GM12801 (cell line): ENCODE data around the gene OR5C1.

Experiments
- TF ChIP-seq, protein P1 (sequence below): IDR thresholded peaks from one replicate; pipeline ENCODE4 v1.5.1; 2011; ENCODE audit warnings: control low read depth; ENCODE audit not compliant: insufficient read length; ENCODE audit errors: extremely low read depth

OR5C1 gene

GRCh38 chr9:122815544-122815943 is 26.8 kb downstream of the OR5C1 start:
- TF ChIP-seq, protein P1, sequence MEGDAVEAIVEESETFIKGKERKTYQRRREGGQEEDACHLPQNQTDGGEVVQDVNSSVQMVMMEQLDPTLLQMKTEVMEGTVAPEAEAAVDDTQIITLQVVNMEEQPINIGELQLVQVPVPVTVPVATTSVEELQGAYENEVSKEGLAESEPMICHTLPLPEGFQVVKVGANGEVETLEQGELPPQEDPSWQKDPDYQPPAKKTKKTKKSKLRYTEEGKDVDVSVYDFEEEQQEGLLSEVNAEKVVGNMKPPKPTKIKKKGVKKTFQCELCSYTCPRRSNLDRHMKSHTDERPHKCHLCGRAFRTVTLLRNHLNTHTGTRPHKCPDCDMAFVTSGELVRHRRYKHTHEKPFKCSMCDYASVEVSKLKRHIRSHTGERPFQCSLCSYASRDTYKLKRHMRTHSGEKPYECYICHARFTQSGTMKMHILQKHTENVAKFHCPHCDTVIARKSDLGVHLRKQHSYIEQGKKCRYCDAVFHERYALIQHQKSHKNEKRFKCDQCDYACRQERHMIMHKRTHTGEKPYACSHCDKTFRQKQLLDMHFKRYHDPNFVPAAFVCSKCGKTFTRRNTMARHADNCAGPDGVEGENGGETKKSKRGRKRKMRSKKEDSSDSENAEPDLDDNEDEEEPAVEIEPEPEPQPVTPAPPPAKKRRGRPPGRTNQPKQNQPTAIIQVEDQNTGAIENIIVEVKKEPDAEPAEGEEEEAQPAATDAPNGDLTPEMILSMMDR = no peak

DNA sequence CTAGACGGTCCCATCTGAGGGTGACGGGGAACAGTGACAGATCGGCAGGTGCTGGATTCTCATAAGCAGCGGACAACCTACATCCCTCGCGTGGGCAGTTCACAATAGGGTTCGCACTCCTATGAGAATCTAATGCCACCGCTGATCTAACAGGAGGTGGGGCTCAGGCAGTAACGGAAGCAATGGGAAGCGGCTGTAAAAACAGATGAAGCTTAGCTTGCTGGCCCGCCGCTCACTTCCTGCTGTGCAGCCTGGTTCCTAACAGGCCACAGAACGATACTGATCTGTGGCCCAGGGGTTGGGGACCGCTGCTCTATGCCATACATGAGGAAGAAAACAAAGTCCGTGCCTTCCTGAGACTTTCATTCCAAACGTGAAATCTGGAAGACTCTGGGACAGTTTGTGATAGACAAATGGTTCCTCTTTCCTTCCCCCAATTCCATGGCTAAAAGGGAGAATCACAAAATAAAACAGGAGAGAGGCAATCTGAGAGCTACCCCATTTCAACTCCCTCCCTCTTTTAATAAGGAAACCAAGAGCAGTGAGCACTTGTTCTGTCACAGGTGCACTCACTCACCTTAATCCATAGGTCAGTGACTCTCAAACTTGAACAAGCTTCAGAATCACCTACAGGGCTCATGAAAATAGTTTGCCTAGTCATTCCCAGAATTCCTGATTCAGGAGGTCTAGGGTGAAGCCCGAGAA is 27.6 kb downstream of the OR5C1 start:
- TF ChIP-seq, protein P1 = no peak

- TF ChIP-seq, protein P1 = no peak
These were observed 30.6 kb downstream of the OR5C1 start for GRCh38 chr9:122819326-122819725.

GRCh38 chr9:122819791-122820489 is 31.2 kb downstream of the OR5C1 start:
- TF ChIP-seq, protein P1 = no peak

- TF ChIP-seq, protein P1 = no peak
These were observed 31.7 kb downstream of the OR5C1 start for GRCh38 chr9:122820490-122820845.

DNA sequence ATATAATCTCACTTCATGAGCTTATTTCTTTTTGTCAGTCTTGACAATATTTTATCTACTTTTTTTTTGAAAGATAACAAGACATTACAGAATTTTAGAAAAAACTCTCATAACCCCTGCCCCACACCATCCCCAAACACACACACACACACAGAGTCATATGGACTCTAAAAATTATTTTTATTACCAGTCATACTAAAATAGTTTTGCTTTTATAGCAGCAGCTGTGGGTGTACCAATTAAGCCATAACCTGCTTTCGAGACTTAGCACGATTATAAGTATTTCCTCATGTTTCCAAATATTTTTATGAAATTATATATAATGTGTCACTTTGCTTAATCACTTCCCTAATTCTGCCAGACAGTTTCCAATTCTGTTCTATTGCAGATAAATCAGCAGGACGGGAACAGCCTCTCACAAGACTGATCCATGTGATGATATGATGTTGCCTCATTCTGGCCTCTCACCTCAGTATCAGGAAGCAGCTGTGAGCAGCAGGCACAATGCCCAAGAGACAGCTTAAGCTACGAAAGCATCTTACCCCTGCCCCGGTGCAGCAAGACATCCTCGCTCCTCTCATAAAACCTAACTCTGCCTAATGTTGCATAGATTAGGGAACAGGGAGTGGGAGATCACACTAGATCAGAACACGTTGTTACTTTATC is 32.7 kb downstream of the OR5C1 start:
- TF ChIP-seq, protein P1 = no peak

GRCh38 chr9:122822056-122822455 is 33.3 kb downstream of the OR5C1 start:
- TF ChIP-seq, protein P1 = no peak
